ENCODE measurements around the gene IFI44. TPM values are rescaled to one million over a fixed set of nuclear protein-coding genes. Genes with fewer than 3 reads are reported as not detected.

IFI44 gene
- total and polyA plus RNA-seq, 2 of the 13 experiments (the other 11 are each of a cell fraction or from before 2014, with no cell fraction given): not detected

GRCh38 chr1:78650114-78650660 is 556 bp downstream of the IFI44 start:
- Histone ChIP-seq H3K4me3 (replicated peaks in 1 of 3; ENCODE audit: insufficient read depth in 1 of 3, low read depth in 2 of 3, low read length in 3 of 3) (no peak overlapping the region), H3K36me3 (replicated peaks in 1 of 2; ENCODE audit: control insufficient read depth in 1 of 2, insufficient read depth in 2 of 2, low read length in 2 of 2) (no peaks in the 10 kb centered on the region), H2AFZ (ENCODE audit: low read length) (no peak overlapping the region), H3K9me3 (ENCODE audit: low read length) (peaks cover 21% of the 10 kb centered on the region), H4K20me1 (ENCODE audit: insufficient read depth, low read length) (no peaks in the 10 kb centered on the region), H3K9ac (ENCODE audit: insufficient read depth, low read depth, low read length) (no peak overlapping the region), H3K27ac (ENCODE audit: extremely low read length, insufficient read depth, low read length) (no peak overlapping the region), H3K27me3 (ENCODE audit: control insufficient read depth in 1 of 2, insufficient read depth in 2 of 2, low read length in 2 of 2) (no peaks in the 10 kb centered on the region), H3K4me2 (ENCODE audit: low read depth, low read length) (no peak overlapping the region), H3K79me2 (ENCODE audit: insufficient read depth, low read length) (no peaks in the 10 kb centered on the region), H3K4me1 (ENCODE audit: insufficient read depth, low read length) (no peaks in the 10 kb centered on the region)
- ATAC-seq (no peak), DNase-seq (ENCODE audit: low spot score) (no peak), FAIRE-seq (no peak)
- intact Hi-C loops (cut with micrococcal nuclease; ENCODE audit: unreplicated experiment): no loop called here
- BruUV-seq (replicated peaks): no TSS peak
- POLR2A ChIA-PET: no interaction called here
- 22% methylated on average over 6 of the region's 6 CpGs for WGBS (ENCODE audit: low lambda C conversion rate)
- in situ Hi-C loops (cut with HindIII; ENCODE audit: extremely low pct_ligation_motif_present, low pct_unique_long_range_greater_than_20kb): no loop called here
- CTCF ChIA-PET (ENCODE audit: low intra/inter-chr PET ratio, low total read pairs): no interaction called here
- TF ChIP-seq ZNF790 (CRISPR knock-in tag; IDR thresholded peaks at IDR 0.05; ENCODE audit: borderline replicate concordance): no peak

- intact Hi-C loops (cut with micrococcal nuclease; ENCODE audit: unreplicated experiment): no loop called here
- no TSS peak for BruUV-seq (replicated peaks)
- 33% methylated on average over 12 of the region's 12 CpGs for WGBS (ENCODE audit: low lambda C conversion rate)
- ChIA-PET POLR2A (no interaction called here), CTCF (ENCODE audit: low intra/inter-chr PET ratio, low total read pairs) (no interaction called here)
- Histone ChIP-seq H3K4me3 (replicated peaks in 1 of 3; ENCODE audit: insufficient read depth in 1 of 3, low read depth in 2 of 3, low read length in 3 of 3) (no peak overlapping the region), H3K4me2 (ENCODE audit: low read depth, low read length) (no peak overlapping the region), H3K9ac (ENCODE audit: insufficient read depth, low read depth, low read length) (no peak overlapping the region), H3K27me3 (ENCODE audit: control insufficient read depth in 1 of 2, insufficient read depth in 2 of 2, low read length in 2 of 2) (no peaks in the 10 kb centered on the region), H3K9me3 (ENCODE audit: low read length) (peaks cover 15% of the 10 kb centered on the region), H4K20me1 (ENCODE audit: insufficient read depth, low read length) (no peaks in the 10 kb centered on the region), H3K4me1 (ENCODE audit: insufficient read depth, low read length) (no peaks in the 10 kb centered on the region), H3K79me2 (ENCODE audit: insufficient read depth, low read length) (no peaks in the 10 kb centered on the region), H2AFZ (ENCODE audit: low read length) (no peak overlapping the region), H3K36me3 (replicated peaks in 1 of 2; ENCODE audit: control insufficient read depth in 1 of 2, insufficient read depth in 2 of 2, low read length in 2 of 2) (no peaks in the 10 kb centered on the region), H3K27ac (ENCODE audit: extremely low read length, insufficient read depth, low read length) (no peak overlapping the region)
- DNase-seq (ENCODE audit: low spot score) (no peak), FAIRE-seq (no peak), ATAC-seq (no peak)
- in situ Hi-C loops (cut with HindIII; ENCODE audit: extremely low pct_ligation_motif_present, low pct_unique_long_range_greater_than_20kb): no loop called here
- TF ChIP-seq ZNF761 (CRISPR knock-in tag; conservative IDR thresholded peaks at IDR 0.05) (no peak), ZNF777 (CRISPR knock-in tag; IDR thresholded peaks at IDR 0.05) (no peak), HNF1B (CRISPR knock-in tag; IDR thresholded peaks at IDR 0.05) (no peak), ELF3 (CRISPR knock-in tag; IDR thresholded peaks at IDR 0.05) (no peak), ZNF780A (CRISPR knock-in tag; IDR thresholded peaks at IDR 0.05) (no peak), MED1 (CRISPR knock-in tag; IDR thresholded peaks at IDR 0.05) (no peak), LRRFIP1 (CRISPR knock-in tag; conservative IDR thresholded peaks at IDR 0.05) (no peak), ETV5 (CRISPR knock-in tag; IDR thresholded peaks at IDR 0.05; ENCODE audit: borderline replicate concordance) (no peak), YEATS4 (CRISPR knock-in tag; IDR thresholded peaks at IDR 0.05; ENCODE audit: borderline replicate concordance) (no peak), CSRNP1 (CRISPR knock-in tag; IDR thresholded peaks at IDR 0.05) (no peak), SMC3 (IDR thresholded peaks at IDR 0.05; ENCODE audit: low read length) (no peak), ARHGAP35 (CRISPR knock-in tag; IDR thresholded peaks at IDR 0.05; ENCODE audit: borderline replicate concordance) (no peak), CHD2 (IDR thresholded peaks at IDR 0.05; ENCODE audit: low read depth, low read length) (no peak)
Observed at GRCh38 chr1:78651241-78651640, 1.6 kb downstream of the IFI44 start.

All from HepG2 (cell line).